ENCODE measurements around the gene GPHB5.
"Not testable (repeated sequence)": the region's sequence is repeated elsewhere in the genome, so short reads cannot be mapped to it uniquely, and the experiment has no call there.

Gene GPHB5

GRCh38 chr14:63296060-63296563, 22.6 kb downstream of the GPHB5 start:
- Histone ChIP-seq H3K9ac (ENCODE audit: low read depth in 1 of 2, low read length in 2 of 2) (no peak overlapping the region), H3K27ac (ENCODE audit: low read depth, low read length) (no peak overlapping the region), H3K9me3 (ENCODE audit: control insufficient read depth in 1 of 2, low read length in 2 of 2) (no peaks in the 10 kb centered on the region), H3K27me3 (ENCODE audit: control insufficient read depth in 1 of 2, insufficient read depth in 2 of 2, low read length in 2 of 2) (no peaks in the 10 kb centered on the region), H3K4me3 (ENCODE audit: low read depth in 1 of 2, low read length in 2 of 2) (no peak overlapping the region), H3K36me3 (ENCODE audit: control insufficient read depth in 1 of 2, insufficient read depth in 2 of 2, low read length in 2 of 2) (no peaks in the 10 kb centered on the region), H3K4me1 (ENCODE audit: control insufficient read depth in 1 of 2, insufficient read depth in 2 of 2, low read length in 2 of 2) (no peaks in the 10 kb centered on the region)

DNA sequence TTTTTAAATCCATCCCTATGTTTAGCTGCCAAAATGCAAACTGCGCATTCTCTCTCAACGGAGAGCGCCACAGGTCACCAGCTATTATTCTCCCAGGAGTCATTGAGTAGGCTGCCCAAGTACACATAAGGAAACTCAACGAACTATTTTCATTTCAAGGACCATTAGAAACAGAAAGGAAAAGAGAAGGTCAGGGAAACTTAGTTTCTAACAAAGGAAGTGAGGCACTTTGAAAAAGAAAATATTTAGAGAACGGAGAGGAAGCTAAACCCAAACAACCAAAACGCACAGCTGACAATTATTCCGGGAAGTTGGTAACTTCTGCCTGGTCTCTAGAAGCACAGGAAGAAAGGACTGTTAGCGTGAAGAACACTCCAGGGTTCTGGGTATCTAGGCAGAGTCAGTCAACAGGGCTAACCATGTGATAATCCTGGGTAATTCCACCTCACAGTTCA, 23.5 kb downstream of the GPHB5 start:
- no peak overlapping the region for H3K27ac ChIP-seq (ENCODE audit: low read depth, low read length)
- H3K27me3 ChIP-seq (ENCODE audit: control insufficient read depth in 1 of 2, insufficient read depth in 2 of 2, low read length in 2 of 2): no peaks in the 10 kb centered on the region
- H3K4me3 ChIP-seq (ENCODE audit: low read depth in 1 of 2, low read length in 2 of 2): peak overlapping the region; percentile 7 to 19
- H3K9ac ChIP-seq (ENCODE audit: low read depth in 1 of 2, low read length in 2 of 2): no peak overlapping the region
- no peaks in the 10 kb centered on the region for H3K36me3 ChIP-seq (ENCODE audit: control insufficient read depth in 1 of 2, insufficient read depth in 2 of 2, low read length in 2 of 2)
- no peaks in the 10 kb centered on the region for H3K4me1 ChIP-seq (ENCODE audit: control insufficient read depth in 1 of 2, insufficient read depth in 2 of 2, low read length in 2 of 2)
- H3K9me3 ChIP-seq (ENCODE audit: control insufficient read depth in 1 of 2, low read length in 2 of 2): no peaks in the 10 kb centered on the region

DNA sequence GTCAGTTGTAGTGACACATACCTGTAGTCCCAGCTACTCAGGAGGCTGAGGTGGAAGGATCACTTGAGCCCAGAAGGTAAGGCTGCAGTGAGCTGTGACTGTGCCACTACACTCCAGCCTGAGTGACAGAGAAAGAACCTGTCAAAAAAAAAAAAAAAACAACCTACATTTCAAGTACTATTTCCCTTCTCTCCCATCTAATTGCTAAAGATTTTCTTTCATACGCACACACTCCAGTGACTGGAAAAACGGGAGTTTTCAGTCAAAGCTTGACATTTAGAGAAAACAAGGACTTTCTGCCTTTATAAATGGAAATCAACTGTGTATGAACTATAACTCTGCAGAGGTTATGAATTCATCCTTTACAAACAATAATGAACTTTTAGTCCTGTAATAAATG, 25.9 kb downstream of the GPHB5 start:
- H3K36me3 ChIP-seq (ENCODE audit: control insufficient read depth in 1 of 2, insufficient read depth in 2 of 2, low read length in 2 of 2): no peaks in the 10 kb centered on the region

DNA sequence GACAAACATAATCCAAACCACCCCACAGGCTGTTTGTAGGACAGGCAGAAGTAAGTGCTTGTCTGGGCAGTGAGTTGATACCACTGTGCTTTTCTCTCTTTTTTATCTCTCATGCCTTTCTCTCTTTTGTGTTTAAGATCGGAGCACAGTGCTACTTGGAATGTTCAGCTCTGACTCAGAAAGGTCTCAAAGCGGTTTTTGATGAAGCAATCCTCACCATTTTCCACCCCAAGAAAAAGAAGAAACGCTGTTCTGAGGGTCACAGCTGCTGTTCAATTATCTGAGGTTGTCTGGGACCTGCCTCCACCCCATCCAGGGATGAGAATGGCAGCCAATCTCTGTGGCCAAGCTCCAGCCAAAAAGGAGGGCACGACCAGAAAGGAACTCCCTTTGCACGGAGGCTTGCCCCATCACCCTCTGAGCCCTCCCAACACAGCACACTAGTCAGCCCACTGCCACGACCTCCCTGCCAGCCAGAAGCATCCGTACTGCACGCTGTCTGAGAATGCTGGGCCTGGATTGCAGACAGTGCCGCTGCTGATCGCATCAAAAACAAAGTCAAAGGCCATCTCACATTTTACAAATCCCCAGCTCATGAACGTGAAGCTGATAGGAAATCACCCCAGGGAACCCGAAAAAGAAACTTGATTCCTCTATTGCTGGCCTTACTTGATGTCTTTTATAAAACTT, 27.8 kb downstream of the GPHB5 start:
- Histone ChIP-seq H3K9ac (ENCODE audit: low read depth in 1 of 2, low read length in 2 of 2) (no peak overlapping the region), H3K27ac (ENCODE audit: low read depth, low read length) (no peak overlapping the region), H3K4me1 (ENCODE audit: control insufficient read depth in 1 of 2, insufficient read depth in 2 of 2, low read length in 2 of 2) (no peaks in the 10 kb centered on the region), H3K4me3 (ENCODE audit: low read depth in 1 of 2, low read length in 2 of 2) (no peak overlapping the region), H3K9me3 (ENCODE audit: control insufficient read depth in 1 of 2, low read length in 2 of 2) (no peaks in the 10 kb centered on the region), H3K36me3 (ENCODE audit: control insufficient read depth in 1 of 2, insufficient read depth in 2 of 2, low read length in 2 of 2) (no peaks in the 10 kb centered on the region), H3K27me3 (ENCODE audit: control insufficient read depth in 1 of 2, insufficient read depth in 2 of 2, low read length in 2 of 2) (no peaks in the 10 kb centered on the region)

More for the DNA sequence above, 25.9 kb downstream of the GPHB5 start:
- no peaks in the 10 kb centered on the region for H3K4me1 ChIP-seq (ENCODE audit: control insufficient read depth in 1 of 2, insufficient read depth in 2 of 2, low read length in 2 of 2)
- H3K4me3 ChIP-seq (ENCODE audit: low read depth in 1 of 2, low read length in 2 of 2): no peak overlapping the region
- H3K9ac ChIP-seq (ENCODE audit: low read depth in 1 of 2, low read length in 2 of 2): no peak overlapping the region
- H3K27ac ChIP-seq (ENCODE audit: low read depth, low read length): no peak overlapping the region
- no peaks in the 10 kb centered on the region for H3K9me3 ChIP-seq (ENCODE audit: control insufficient read depth in 1 of 2, low read length in 2 of 2)
- no peaks in the 10 kb centered on the region for H3K27me3 ChIP-seq (ENCODE audit: control insufficient read depth in 1 of 2, insufficient read depth in 2 of 2, low read length in 2 of 2)

- Histone ChIP-seq H3K36me3 (ENCODE audit: control insufficient read depth in 1 of 2, insufficient read depth in 2 of 2, low read length in 2 of 2) (no peaks in the 10 kb centered on the region), H3K4me1 (ENCODE audit: control insufficient read depth in 1 of 2, insufficient read depth in 2 of 2, low read length in 2 of 2) (no peaks in the 10 kb centered on the region), H3K27ac (ENCODE audit: low read depth, low read length) (no peak overlapping the region), H3K27me3 (ENCODE audit: control insufficient read depth in 1 of 2, insufficient read depth in 2 of 2, low read length in 2 of 2) (no peaks in the 10 kb centered on the region), H3K9me3 (ENCODE audit: control insufficient read depth in 1 of 2, low read length in 2 of 2) (no peaks in the 10 kb centered on the region), H3K4me3 (ENCODE audit: low read depth in 1 of 2, low read length in 2 of 2) (no peak overlapping the region), H3K9ac (ENCODE audit: low read depth in 1 of 2, low read length in 2 of 2) (no peak overlapping the region)
Observed at GRCh38 chr14:63288853-63289252, 29.9 kb downstream of the GPHB5 start.

DNA sequence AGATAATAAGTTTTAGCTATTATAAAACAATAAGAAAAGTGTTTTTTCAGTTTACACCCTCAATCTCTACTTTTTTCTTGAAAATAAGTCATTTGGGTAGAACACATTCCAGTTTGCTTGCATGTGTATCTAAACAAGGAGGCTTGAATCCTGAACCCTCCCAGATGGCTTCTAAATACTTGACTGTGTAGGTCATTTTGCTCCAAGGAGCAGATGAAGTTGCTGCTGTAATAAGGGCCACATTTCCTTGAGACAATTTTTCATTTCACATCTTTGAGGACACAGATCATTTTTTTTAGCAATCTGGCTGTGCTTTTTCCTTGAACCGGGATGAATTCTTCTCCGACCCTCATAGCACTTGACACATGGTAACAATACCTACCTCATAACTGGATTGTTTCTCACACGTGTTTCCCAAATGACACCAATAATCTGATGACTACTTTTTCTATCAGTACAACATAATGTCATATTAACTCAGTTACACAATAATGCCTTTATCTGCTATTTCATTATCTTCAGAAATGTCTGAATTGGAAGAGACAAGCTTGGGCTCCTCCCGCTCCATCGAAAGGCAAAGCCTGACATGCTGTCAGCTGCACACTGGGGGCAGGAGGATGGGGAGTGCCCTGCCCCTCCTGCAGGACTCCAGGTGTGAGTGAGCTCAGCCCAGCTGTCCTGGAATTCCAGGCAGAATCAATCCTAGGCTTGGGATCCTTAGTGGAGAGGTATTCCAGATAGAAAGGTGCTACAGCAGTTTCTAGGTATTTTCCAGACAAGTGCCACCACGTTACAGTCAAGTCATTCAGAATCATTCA, 30.9 kb downstream of the GPHB5 start:
- Histone ChIP-seq H3K4me3 (ENCODE audit: low read depth in 1 of 2, low read length in 2 of 2) (no peak overlapping the region), H3K9me3 (ENCODE audit: control insufficient read depth in 1 of 2, low read length in 2 of 2) (no peaks in the 10 kb centered on the region), H3K36me3 (ENCODE audit: control insufficient read depth in 1 of 2, insufficient read depth in 2 of 2, low read length in 2 of 2) (no peaks in the 10 kb centered on the region), H3K4me1 (ENCODE audit: control insufficient read depth in 1 of 2, insufficient read depth in 2 of 2, low read length in 2 of 2) (no peaks in the 10 kb centered on the region), H3K27ac (ENCODE audit: low read depth, low read length) (no peak overlapping the region), H3K27me3 (ENCODE audit: control insufficient read depth in 1 of 2, insufficient read depth in 2 of 2, low read length in 2 of 2) (no peaks in the 10 kb centered on the region), H3K9ac (ENCODE audit: low read depth in 1 of 2, low read length in 2 of 2) (no peak overlapping the region)

DNA sequence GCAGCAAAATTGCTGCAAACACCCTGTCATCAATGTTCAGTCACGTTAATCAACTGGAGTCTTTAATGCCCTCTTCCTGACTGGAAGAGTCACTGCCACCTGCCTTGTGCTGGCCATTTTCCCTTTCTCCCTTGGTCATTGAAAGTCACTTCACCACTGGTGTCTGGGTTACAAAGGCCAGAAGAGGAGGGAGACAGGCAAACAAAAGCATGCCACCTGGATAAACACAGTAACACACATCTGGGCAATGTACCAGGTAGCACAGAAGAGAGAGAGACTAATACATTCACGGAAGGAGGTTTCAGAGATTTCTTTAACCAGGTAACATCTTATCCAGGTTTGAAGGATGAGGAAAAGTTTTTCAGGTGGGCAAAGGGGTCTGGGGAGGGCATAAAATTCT, 32.7 kb downstream of the GPHB5 start:
- Histone ChIP-seq H3K9ac (ENCODE audit: low read depth in 1 of 2, low read length in 2 of 2) (no peak overlapping the region), H3K4me3 (ENCODE audit: low read depth in 1 of 2, low read length in 2 of 2) (no peak overlapping the region), H3K36me3 (ENCODE audit: control insufficient read depth in 1 of 2, insufficient read depth in 2 of 2, low read length in 2 of 2) (no peaks in the 10 kb centered on the region), H3K27ac (ENCODE audit: low read depth, low read length) (no peak overlapping the region), H3K27me3 (ENCODE audit: control insufficient read depth in 1 of 2, insufficient read depth in 2 of 2, low read length in 2 of 2) (no peaks in the 10 kb centered on the region), H3K9me3 (ENCODE audit: control insufficient read depth in 1 of 2, low read length in 2 of 2) (no peaks in the 10 kb centered on the region), H3K4me1 (ENCODE audit: control insufficient read depth in 1 of 2, insufficient read depth in 2 of 2, low read length in 2 of 2) (no peaks in the 10 kb centered on the region)

DNA sequence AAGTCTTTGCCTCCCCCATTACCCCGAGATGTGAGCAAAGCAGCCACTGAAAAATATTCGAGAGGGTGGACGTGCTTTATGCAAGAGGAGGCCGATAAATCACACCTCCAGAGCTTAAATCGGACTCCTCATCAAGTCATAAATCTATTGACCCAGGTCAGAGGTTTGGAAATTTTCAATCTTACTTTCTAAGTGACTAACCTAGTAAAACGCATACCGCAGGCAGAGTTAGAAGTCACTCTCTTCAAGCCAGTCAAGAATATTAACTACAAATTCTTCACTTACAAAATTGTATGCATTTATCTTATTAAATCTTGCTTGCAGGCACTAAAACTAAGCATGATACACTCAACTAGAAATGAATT, 34.9 kb downstream of the GPHB5 start:
- H3K9ac ChIP-seq (ENCODE audit: low read depth in 1 of 2, low read length in 2 of 2): no peak overlapping the region
- H3K4me1 ChIP-seq (ENCODE audit: control insufficient read depth in 1 of 2, insufficient read depth in 2 of 2, low read length in 2 of 2): no peaks in the 10 kb centered on the region
- no peak overlapping the region for H3K4me3 ChIP-seq (ENCODE audit: low read depth in 1 of 2, low read length in 2 of 2)
- no peaks in the 10 kb centered on the region for H3K9me3 ChIP-seq (ENCODE audit: control insufficient read depth in 1 of 2, low read length in 2 of 2)
- no peaks in the 10 kb centered on the region for H3K36me3 ChIP-seq (ENCODE audit: control insufficient read depth in 1 of 2, insufficient read depth in 2 of 2, low read length in 2 of 2)
- no peak overlapping the region for H3K27ac ChIP-seq (ENCODE audit: low read depth, low read length)
- no peaks in the 10 kb centered on the region for H3K27me3 ChIP-seq (ENCODE audit: control insufficient read depth in 1 of 2, insufficient read depth in 2 of 2, low read length in 2 of 2)

- Histone ChIP-seq H3K4me3 (ENCODE audit: low read depth in 1 of 2, low read length in 2 of 2) (peak overlapping the region in 1 of 2 donors; percentile 30), H3K36me3 (ENCODE audit: control insufficient read depth in 1 of 2, insufficient read depth in 2 of 2, low read length in 2 of 2) (no peaks in the 10 kb centered on the region), H3K9ac (ENCODE audit: low read depth in 1 of 2, low read length in 2 of 2) (no peak overlapping the region), H3K27ac (ENCODE audit: low read depth, low read length) (no peak overlapping the region), H3K9me3 (ENCODE audit: control insufficient read depth in 1 of 2, low read length in 2 of 2) (no peaks in the 10 kb centered on the region), H3K4me1 (ENCODE audit: control insufficient read depth in 1 of 2, insufficient read depth in 2 of 2, low read length in 2 of 2) (no peaks in the 10 kb centered on the region), H3K27me3 (ENCODE audit: control insufficient read depth in 1 of 2, insufficient read depth in 2 of 2, low read length in 2 of 2) (no peaks in the 10 kb centered on the region)
Observed at GRCh38 chr14:63282997-63283883, 35.5 kb downstream of the GPHB5 start.

DNA sequence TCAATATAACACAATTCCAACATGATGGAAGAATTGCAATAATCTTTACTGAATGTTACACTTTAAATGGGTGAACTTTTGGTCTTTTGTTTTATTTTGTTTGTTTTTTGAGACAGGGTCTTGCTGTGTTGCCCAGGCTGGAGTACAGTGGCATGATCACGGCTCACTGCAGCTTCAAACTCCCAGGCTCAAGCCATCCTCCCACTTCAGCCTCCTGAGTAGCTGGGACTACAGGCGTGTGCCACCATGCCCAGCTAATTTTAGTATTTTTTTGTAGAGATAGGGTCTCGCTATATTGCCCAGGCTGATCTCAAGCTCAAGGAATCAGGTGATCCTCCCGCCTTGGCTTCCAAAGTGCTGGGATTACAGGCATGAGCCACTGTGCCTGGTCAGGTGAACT, 38.8 kb downstream of the GPHB5 start:
- H3K4me3 ChIP-seq (ENCODE audit: low read depth in 1 of 2, low read length in 2 of 2); H3K27me3 ChIP-seq (ENCODE audit: control insufficient read depth in 1 of 2, insufficient read depth in 2 of 2, low read length in 2 of 2); H3K4me1 ChIP-seq (ENCODE audit: control insufficient read depth in 1 of 2, insufficient read depth in 2 of 2, low read length in 2 of 2); H3K27ac ChIP-seq (ENCODE audit: low read depth, low read length); H3K9me3 ChIP-seq (ENCODE audit: control insufficient read depth in 1 of 2, low read length in 2 of 2); H3K36me3 ChIP-seq (ENCODE audit: control insufficient read depth in 1 of 2, insufficient read depth in 2 of 2, low read length in 2 of 2); H3K9ac ChIP-seq (ENCODE audit: low read depth in 1 of 2, low read length in 2 of 2): not testable (repeated sequence)

Data from duodenal mucosa (tissue), 2 donors.